SK-N-SH (cell line): Measurements from ENCODE around the gene ADCY9. TPM values are rescaled to one million over a fixed set of nuclear protein-coding genes. Genes with fewer than 3 reads are reported as not detected.

ENCODE experiments used
- CTCF ChIA-PET: fragments of 300-600, 350-600 bp; formaldehyde crosslinking; extraction: SDS; loops from one replicate; lab custom pipeline; 2021; lab: Yijun Ruan, JAX
- POLR2A ChIA-PET: fragments of 350-600 bp; sonication (Branson Sonifier 250); formaldehyde crosslinking; extraction: SDS; loops from one replicate; lab custom pipeline; 2020; ENCODE audit warnings: antibody characterized with exemption, inconsistent platforms; lab: Yijun Ruan, JAX
- DNase-seq: peaks from one replicate; pipeline ENCODE4 v3.0.0; 2012
- H2AFZ ChIP-seq: fragments of 200-600 bp; sonication (generic); 2 replicates; pipeline ENCODE4 v1.8.1; 2016; ENCODE audit warnings: antibody characterized with exemption, mild to moderate bottlenecking, low read depth
- H3F3A ChIP-seq: fragments of 200-600 bp; sonication (generic); replicated peaks from 2 replicates; pipeline ENCODE3; 2016; ENCODE audit warnings: antibody characterized with exemption, mild to moderate bottlenecking; ENCODE audit not compliant: insufficient read depth
- H3K27ac ChIP-seq, 2 experiments: fragments of 200-500 bp in 1 of 2; fragments of 200-600 bp in 1 of 2; sonication (Bioruptor generic) in 1 of 2; sonication (generic), shearing (Covaris generic) in 1 of 2; 2 replicates each; pipeline versions ENCODE4 v1.5.1 to v1.6.1; 2014 to 2016; ENCODE audit warnings: low read depth in 2 of 2, inconsistent platforms in 1 of 2, low read length in 1 of 2, mild to moderate bottlenecking in 1 of 2, mixed read lengths in 1 of 2
- H3K27me3 ChIP-seq: fragments of 200-600 bp; sonication (generic), shearing (Covaris generic); 2 replicates; pipeline ENCODE4 v1.6.1; 2016; ENCODE audit warnings: mixed run types; ENCODE audit not compliant: insufficient read depth
- H3K36me3 ChIP-seq, 2 experiments: fragments of 200-500 bp in 1 of 2; fragments of 200-600 bp in 1 of 2; sonication (Bioruptor generic) in 1 of 2; sonication (generic) in 1 of 2; replicated peaks in 1 of 2; 2 replicates each; pipeline versions ENCODE3 to v1.5.1; 2014 to 2016; ENCODE audit warnings: low read length in 1 of 2, mild to moderate bottlenecking in 1 of 2; ENCODE audit not compliant: insufficient read depth in 2 of 2, control insufficient read depth in 1 of 2
- H3K4me1 ChIP-seq, 2 experiments: fragments of 200-500 bp in 1 of 2; fragments of 200-600 bp in 1 of 2; sonication (Bioruptor generic) in 1 of 2; sonication (generic), shearing (Covaris generic) in 1 of 2; 2 replicates each; pipeline versions ENCODE4 v1.5.1 to v1.6.1; 2014 to 2016; ENCODE audit warnings: low read depth in 1 of 2, low read length in 1 of 2, mixed run types in 1 of 2; ENCODE audit not compliant: insufficient read depth in 2 of 2, control insufficient read depth in 1 of 2
- H3K4me2 ChIP-seq: fragments of 200-600 bp; sonication (generic), shearing (Covaris generic); 2 replicates; pipeline ENCODE4 v1.6.1; 2017; ENCODE audit warnings: mixed run types
- H3K4me3 ChIP-seq, 2 experiments: fragments of 200-500 bp in 1 of 2; fragments of 200-600 bp in 1 of 2; sonication (Bioruptor generic) in 1 of 2; sonication (generic), shearing (Covaris generic) in 1 of 2; 2 replicates each; pipeline versions ENCODE4 v1.5.1 to v1.8.1; 2014 to 2016; ENCODE audit warnings: low read depth in 2 of 2, inconsistent platforms in 1 of 2, low read length in 1 of 2, mild to moderate bottlenecking in 1 of 2, mixed read lengths in 1 of 2, moderate library complexity in 1 of 2
- H3K79me2 ChIP-seq: fragments of 200-600 bp; sonication (generic); 2 replicates; pipeline ENCODE4 v1.8.1; 2017; ENCODE audit warnings: mild to moderate bottlenecking; ENCODE audit not compliant: insufficient read depth
- H3K9ac ChIP-seq: fragments of 200-600 bp; sonication (generic); 2 replicates; pipeline ENCODE4 v1.6.1; 2017; ENCODE audit warnings: mixed run types
- H3K9me2 ChIP-seq: fragments of 200-600 bp; sonication (generic); 2 replicates; pipeline ENCODE4 v1.6.1; 2017; ENCODE audit warnings: mixed run types
- H3K9me3 ChIP-seq: fragments of 200-600 bp; sonication (generic); 2 replicates; pipeline ENCODE4 v1.6.1; 2017; ENCODE audit warnings: mixed run types, mild to moderate bottlenecking, moderate library complexity
- H4K20me1 ChIP-seq: fragments of 200-600 bp; sonication (generic); 2 replicates; pipeline ENCODE4 v1.6.1; 2017; ENCODE audit warnings: mild to moderate bottlenecking, mixed run types; ENCODE audit not compliant: insufficient read depth
- CHD2 ChIP-seq: fragments of 150-350 bp; IDR thresholded peaks from 2 replicates; pipeline ENCODE4 v1.6.1; 2018; ENCODE audit warnings: low read length; ENCODE audit not compliant: partially characterized antibody
- EZH2phosphoT487 ChIP-seq: fragments of 200-600 bp; sonication (generic); IDR thresholded peaks from 2 replicates; pipeline ENCODE4 v1.6.1; 2017; ENCODE audit warnings: low read depth, mixed run types, mild to moderate bottlenecking, antibody characterized with exemption, moderate library complexity, borderline replicate concordance
- FOXJ3 ChIP-seq: sonication (generic); formaldehyde crosslinking; IDR thresholded peaks from 2 replicates; pipeline ENCODE4 v1.5.1; 2020; ENCODE audit warnings: mild to moderate bottlenecking, missing genetic modification reagents
- FOXM1 ChIP-seq: IDR thresholded peaks from 2 replicates; pipeline ENCODE4 v1.4.0; 2012; ENCODE audit warnings: low read depth, mild to moderate bottlenecking
- GABPA ChIP-seq: IDR thresholded peaks from 2 replicates; pipeline ENCODE4 v1.4.0; 2012; ENCODE audit warnings: low read depth, mild to moderate bottlenecking
- GATA2 ChIP-seq: sonication (generic); formaldehyde crosslinking; IDR thresholded peaks from 2 replicates; pipeline ENCODE4 v1.5.0; 2020; ENCODE audit warnings: mild to moderate bottlenecking, missing genetic modification reagents
- JUND ChIP-seq: IDR thresholded peaks from 2 replicates; pipeline ENCODE4 v1.4.0; 2012
- MEF2A ChIP-seq: IDR thresholded peaks from 2 replicates; pipeline ENCODE4 v1.4.0; 2012; ENCODE audit warnings: low read depth, borderline replicate concordance
- NRF1 ChIP-seq: IDR thresholded peaks from 2 replicates; pipeline ENCODE4 v1.6.1; 2012; ENCODE audit warnings: low read depth, mild to moderate bottlenecking, low read length
- POLR2AphosphoS5 ChIP-seq: IDR thresholded peaks from 2 replicates; pipeline ENCODE4 v1.6.1; 2012; ENCODE audit warnings: low read depth, low read length
- RCOR1 ChIP-seq: fragments of 150-350 bp; IDR thresholded peaks from 2 replicates; pipeline ENCODE4 v1.6.1; 2017; ENCODE audit warnings: antibody characterized with exemption, low read length
- RFX5 ChIP-seq: IDR thresholded peaks from 2 replicates; pipeline ENCODE4 v1.6.1; 2012; ENCODE audit warnings: mild to moderate bottlenecking, improper control_type of control experiment, low read length
- RXRA ChIP-seq: IDR thresholded peaks from 2 replicates; pipeline ENCODE4 v1.4.0; 2012; ENCODE audit warnings: low read depth, mild to moderate bottlenecking, borderline replicate concordance
- TAF1 ChIP-seq: IDR thresholded peaks from 2 replicates; pipeline ENCODE4 v1.6.1; 2012; ENCODE audit warnings: low read depth, mild to moderate bottlenecking, low read length, moderate library complexity, borderline replicate concordance
- TEAD4 ChIP-seq: IDR thresholded peaks from 2 replicates; pipeline ENCODE4 v1.4.0; 2012; ENCODE audit warnings: mild to moderate bottlenecking, borderline replicate concordance; ENCODE audit not compliant: insufficient read depth
- WGBS: methylation state at CpG from one replicate; pipeline ENCODE4 v1.1.6; 2017; ENCODE audit warnings: low lambda C conversion rate; 5-methylcytosine and 5-hydroxymethylcytosine counted together
- polyA plus RNA-seq, 3 experiments: library from polyadenylated mRNA; depleted of rRNA; stranded (reverse); fragments of >200 nt; gene quantifications; 2 replicates each; pipeline ENCODE4 v1.2.3, GENCODE V29; 2012
- TF ChIP-seq, protein P1 (sequence below): fragments of 150-350 bp; IDR thresholded peaks from 2 replicates; pipeline ENCODE4 v1.6.1; 2017; ENCODE audit warnings: antibody characterized with exemption, low read length, low read depth, borderline replicate concordance
- TF ChIP-seq, protein P2 (sequence below): IDR thresholded peaks from 2 replicates; pipeline ENCODE4 v1.6.1; 2012; ENCODE audit warnings: mild to moderate bottlenecking, low read depth, low read length, moderate library complexity
- TF ChIP-seq, protein P3 (sequence below): IDR thresholded peaks from 2 replicates; pipeline ENCODE4 v1.4.0; 2012; ENCODE audit warnings: low read depth, borderline replicate concordance
- TF ChIP-seq, protein P4 (sequence below): fragments of 150-350 bp; IDR thresholded peaks from 2 replicates; pipeline ENCODE4 v1.6.1; 2016; ENCODE audit warnings: mild to moderate bottlenecking, low read depth, low read length

Gene ADCY9
- polyA plus RNA-seq, 1 of the 3 experiments (the other 2 are of a cell fraction), result 5.2 TPM

DNA sequence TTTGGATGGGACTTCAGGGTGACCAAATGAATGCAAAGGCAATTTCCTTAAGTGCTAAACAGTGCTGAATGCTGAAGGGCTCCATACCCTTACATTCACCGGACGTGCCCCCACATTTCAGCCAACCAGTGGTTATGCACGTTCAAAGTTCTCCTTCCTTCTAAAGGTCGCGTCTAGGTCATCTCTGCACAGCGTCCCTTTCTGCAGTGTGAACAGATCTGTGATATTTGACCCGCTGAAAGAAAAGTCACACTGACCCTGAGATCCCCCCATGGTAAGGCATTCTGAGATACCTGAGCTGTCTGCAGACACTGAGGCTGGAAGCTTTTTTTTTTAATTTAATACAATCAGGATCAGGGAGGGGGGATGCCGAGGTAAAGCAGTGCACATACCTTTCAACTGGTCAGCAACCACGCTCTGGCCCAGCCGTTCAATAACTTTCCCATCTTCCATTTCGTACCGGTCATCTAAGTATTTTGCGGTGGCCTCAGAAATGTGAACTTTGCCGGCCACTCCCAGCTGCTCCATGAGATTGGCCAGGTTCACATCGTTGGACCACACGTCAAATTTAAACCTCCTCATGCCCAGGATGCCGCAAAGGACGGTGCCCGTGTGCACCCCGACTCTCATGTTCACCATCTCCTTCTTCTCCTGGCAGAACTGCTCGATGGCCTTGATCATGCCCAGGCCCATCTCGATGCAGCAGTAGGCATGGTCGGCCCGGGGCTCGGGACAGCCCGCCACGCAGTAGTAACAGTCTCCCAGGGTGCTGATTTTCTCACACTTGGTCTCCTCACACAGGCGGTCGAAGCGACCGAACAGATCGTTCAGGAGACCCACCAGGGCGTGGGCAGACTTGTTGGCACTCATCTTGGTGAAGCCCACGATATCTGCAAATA lies 2.6 kb downstream of the ADCY9 start (continued):
- TF ChIP-seq TAF1, result no peak
- no peak for TF ChIP-seq RFX5
- TF ChIP-seq FOXJ3 (CRISPR knock-in tag), result no peak
- TF ChIP-seq, protein P1, sequence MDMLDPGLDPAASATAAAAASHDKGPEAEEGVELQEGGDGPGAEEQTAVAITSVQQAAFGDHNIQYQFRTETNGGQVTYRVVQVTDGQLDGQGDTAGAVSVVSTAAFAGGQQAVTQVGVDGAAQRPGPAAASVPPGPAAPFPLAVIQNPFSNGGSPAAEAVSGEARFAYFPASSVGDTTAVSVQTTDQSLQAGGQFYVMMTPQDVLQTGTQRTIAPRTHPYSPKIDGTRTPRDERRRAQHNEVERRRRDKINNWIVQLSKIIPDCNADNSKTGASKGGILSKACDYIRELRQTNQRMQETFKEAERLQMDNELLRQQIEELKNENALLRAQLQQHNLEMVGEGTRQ, result no peak

DNA sequence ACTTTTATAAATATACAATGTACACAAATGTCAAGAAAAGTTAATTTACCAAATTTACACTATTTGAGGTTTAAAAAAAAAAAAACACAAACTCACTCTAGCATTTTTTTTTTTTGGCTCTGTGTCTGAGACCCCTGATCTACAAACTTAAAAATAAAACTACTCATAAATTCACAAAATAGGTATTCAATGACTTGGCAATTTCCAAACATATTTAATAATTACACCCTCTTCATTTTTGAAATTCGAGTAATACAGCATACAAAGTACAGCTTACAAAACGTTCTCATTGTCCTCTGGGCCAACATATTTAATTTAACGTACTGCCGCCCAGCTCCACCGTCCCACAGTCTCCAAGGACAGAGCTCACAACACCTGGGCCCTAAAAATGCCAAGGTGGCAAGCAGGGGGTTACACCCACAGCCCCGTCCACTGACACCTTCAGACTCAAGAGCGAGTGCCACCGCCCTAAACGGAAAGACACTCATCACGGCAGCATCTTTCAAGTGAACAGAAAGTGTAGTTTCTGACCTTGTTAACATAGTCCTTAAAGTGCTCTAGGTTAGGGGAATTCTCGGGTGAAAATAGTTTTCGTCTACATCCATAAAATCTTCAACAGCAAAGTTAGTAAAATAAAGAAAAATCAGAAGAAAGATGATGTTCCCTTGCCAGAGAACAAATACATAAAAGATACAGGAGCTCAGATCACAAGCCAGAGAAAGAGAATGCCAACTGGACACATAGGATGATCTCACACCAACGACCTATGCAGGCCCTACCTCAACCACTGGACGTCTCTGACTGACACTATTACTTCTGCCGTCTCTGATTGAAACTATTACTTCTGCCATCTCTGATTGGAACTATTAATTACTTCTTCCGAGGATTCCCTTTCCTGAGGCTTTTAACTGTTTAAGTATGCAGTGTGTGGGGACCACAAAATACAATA lies 4.2 kb downstream of the ADCY9 start:
- Histone ChIP-seq H3K4me2 (peak overlapping the region; percentile 64), H3K27me3 (no peaks in the 10 kb centered on the region), H3K9me2 (no peaks in the 10 kb centered on the region), H3K9me3 (no peaks in the 10 kb centered on the region), H4K20me1 (no peaks in the 10 kb centered on the region), H2AFZ (peak overlapping the region; percentile 51; the same call in 1 of the 2 replicates), H3K9ac (no peak overlapping the region), H3K4me3 (peak overlapping the region; percentile 4 to 6; a peak in 3 of 4 replicates), H3K4me1 (peaks cover 8 to 30% of the 10 kb centered on the region in 2 experiments; a peak in 3 of 4 replicates), H3F3A (no peaks in the 10 kb centered on the region), H3K27ac (no peak overlapping the region), H3K36me3 (no peaks in the 10 kb centered on the region), H3K79me2 (no peaks in the 10 kb centered on the region)
- ChIA-PET CTCF (interaction anchor here (0.6 to 2.5 kb wide), 5 partner anchors 15 to 173 kb away, joined by 3 to 7 read pairs (median 4); no protein-coding TSS in a partner anchor), POLR2A (no interaction called here)
- DNase-seq, result no peak
- 76% methylated on average over 16 of the region's 16 CpGs for WGBS
- TF ChIP-seq, protein P2, sequence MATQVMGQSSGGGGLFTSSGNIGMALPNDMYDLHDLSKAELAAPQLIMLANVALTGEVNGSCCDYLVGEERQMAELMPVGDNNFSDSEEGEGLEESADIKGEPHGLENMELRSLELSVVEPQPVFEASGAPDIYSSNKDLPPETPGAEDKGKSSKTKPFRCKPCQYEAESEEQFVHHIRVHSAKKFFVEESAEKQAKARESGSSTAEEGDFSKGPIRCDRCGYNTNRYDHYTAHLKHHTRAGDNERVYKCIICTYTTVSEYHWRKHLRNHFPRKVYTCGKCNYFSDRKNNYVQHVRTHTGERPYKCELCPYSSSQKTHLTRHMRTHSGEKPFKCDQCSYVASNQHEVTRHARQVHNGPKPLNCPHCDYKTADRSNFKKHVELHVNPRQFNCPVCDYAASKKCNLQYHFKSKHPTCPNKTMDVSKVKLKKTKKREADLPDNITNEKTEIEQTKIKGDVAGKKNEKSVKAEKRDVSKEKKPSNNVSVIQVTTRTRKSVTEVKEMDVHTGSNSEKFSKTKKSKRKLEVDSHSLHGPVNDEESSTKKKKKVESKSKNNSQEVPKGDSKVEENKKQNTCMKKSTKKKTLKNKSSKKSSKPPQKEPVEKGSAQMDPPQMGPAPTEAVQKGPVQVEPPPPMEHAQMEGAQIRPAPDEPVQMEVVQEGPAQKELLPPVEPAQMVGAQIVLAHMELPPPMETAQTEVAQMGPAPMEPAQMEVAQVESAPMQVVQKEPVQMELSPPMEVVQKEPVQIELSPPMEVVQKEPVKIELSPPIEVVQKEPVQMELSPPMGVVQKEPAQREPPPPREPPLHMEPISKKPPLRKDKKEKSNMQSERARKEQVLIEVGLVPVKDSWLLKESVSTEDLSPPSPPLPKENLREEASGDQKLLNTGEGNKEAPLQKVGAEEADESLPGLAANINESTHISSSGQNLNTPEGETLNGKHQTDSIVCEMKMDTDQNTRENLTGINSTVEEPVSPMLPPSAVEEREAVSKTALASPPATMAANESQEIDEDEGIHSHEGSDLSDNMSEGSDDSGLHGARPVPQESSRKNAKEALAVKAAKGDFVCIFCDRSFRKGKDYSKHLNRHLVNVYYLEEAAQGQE, result no peak
- TF ChIP-seq RCOR1 (no peak), GABPA (no peak), POLR2AphosphoS5 (no peak), FOXJ3 (CRISPR knock-in tag) (no peak), TEAD4 (no peak), NRF1 (no peak), GATA2 (CRISPR knock-in tag) (no peak), EZH2phosphoT487 (no peak), RFX5 (no peak), CHD2 (no peak), RXRA (no peak), JUND (no peak), MEF2A (no peak), FOXM1 (no peak)
- TF ChIP-seq, protein P3, sequence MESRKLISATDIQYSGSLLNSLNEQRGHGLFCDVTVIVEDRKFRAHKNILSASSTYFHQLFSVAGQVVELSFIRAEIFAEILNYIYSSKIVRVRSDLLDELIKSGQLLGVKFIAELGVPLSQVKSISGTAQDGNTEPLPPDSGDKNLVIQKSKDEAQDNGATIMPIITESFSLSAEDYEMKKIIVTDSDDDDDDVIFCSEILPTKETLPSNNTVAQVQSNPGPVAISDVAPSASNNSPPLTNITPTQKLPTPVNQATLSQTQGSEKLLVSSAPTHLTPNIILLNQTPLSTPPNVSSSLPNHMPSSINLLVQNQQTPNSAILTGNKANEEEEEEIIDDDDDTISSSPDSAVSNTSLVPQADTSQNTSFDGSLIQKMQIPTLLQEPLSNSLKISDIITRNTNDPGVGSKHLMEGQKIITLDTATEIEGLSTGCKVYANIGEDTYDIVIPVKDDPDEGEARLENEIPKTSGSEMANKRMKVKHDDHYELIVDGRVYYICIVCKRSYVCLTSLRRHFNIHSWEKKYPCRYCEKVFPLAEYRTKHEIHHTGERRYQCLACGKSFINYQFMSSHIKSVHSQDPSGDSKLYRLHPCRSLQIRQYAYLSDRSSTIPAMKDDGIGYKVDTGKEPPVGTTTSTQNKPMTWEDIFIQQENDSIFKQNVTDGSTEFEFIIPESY, result no peak
- TF ChIP-seq, protein P4, sequence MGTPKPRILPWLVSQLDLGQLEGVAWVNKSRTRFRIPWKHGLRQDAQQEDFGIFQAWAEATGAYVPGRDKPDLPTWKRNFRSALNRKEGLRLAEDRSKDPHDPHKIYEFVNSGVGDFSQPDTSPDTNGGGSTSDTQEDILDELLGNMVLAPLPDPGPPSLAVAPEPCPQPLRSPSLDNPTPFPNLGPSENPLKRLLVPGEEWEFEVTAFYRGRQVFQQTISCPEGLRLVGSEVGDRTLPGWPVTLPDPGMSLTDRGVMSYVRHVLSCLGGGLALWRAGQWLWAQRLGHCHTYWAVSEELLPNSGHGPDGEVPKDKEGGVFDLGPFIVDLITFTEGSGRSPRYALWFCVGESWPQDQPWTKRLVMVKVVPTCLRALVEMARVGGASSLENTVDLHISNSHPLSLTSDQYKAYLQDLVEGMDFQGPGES, result no peak
